ENCODE results near the gene APIP. TPM values are rescaled to one million over a fixed set of nuclear protein-coding genes. Genes with fewer than 3 reads are reported as not detected.

The APIP gene
- total RNA-seq, 1 experiment from 2014 or later: 31.3 TPM

DNA sequence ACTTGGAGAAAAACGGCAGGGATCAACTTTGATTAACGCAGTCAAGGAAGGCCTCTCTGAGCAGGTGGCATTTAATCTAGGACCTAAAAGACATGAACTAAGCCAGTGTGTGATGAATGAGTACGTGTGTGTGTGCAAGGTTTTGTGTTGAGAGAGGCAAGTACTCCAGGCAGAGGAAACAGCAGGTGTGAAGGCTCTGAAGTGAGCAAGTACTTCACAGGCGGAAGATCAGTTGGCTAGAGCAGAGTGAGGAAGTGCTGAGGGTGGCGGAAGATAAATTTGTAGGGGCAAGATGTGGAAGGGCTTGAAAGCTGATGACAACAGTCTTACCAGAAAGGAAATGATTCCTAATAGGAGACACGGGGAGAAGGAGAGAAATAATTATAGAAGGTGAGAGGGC lies 6.8 kb downstream of the APIP start:
- H2BK12ac ChIP-seq (ENCODE audit: insufficient read length, low read depth, low read length): no peak overlapping the region
- no peak overlapping the region for H3K4me3 Mint-ChIP-seq
- no peak overlapping the region for H3K9ac ChIP-seq (ENCODE audit: extremely low read depth, insufficient read length, low read length)
- H3K23me2 ChIP-seq (ENCODE audit: insufficient read length, low read depth, low read length, poor library complexity, severe bottlenecking): no peaks in the 10 kb centered on the region
- no peak for DNase-seq
- no peak overlapping the region for H4K5ac ChIP-seq (ENCODE audit: insufficient read length, low read depth, low read length)
- no CpG with 5 or more reads among the region's 6 CpGs for WGBS (ENCODE audit: extremely low coverage, insufficient read length, low lambda C conversion rate)
- H3K27me3 Mint-ChIP-seq (ENCODE audit: low read depth): no peaks in the 10 kb centered on the region
- no peak overlapping the region for H3K14ac ChIP-seq (ENCODE audit: insufficient read depth, low read length)
- no peak overlapping the region for H2BK5ac ChIP-seq (ENCODE audit: insufficient read length, low read length)
- H2AK5ac ChIP-seq (ENCODE audit: insufficient read length, low read length): no peak overlapping the region
- H3K23ac ChIP-seq (ENCODE audit: insufficient read length, low read depth, low read length): no peak overlapping the region
- peaks cover 2 to 9% of the 10 kb centered on the region in 2 experiments; a peak in 3 of 4 replicates for H3K4me1 Mint-ChIP-seq
- no peaks in the 10 kb centered on the region for H3K27me3 ChIP-seq (ENCODE audit: insufficient read depth, low read length)
- H3K36me3 Mint-ChIP-seq (ENCODE audit: insufficient read depth in 1 of 3, low read depth in 3 of 3): peaks cover 18 to 21% (median 19%) of the 10 kb centered on the region in 3 experiments; a peak in 6 of 7 replicates
- no peak overlapping the region for H3K4ac ChIP-seq (ENCODE audit: low read depth, low read length)
- H3K56ac ChIP-seq (ENCODE audit: insufficient read length, low read depth, low read length): no peak overlapping the region
- no peaks in the 10 kb centered on the region for H4K20me1 ChIP-seq (ENCODE audit: control insufficient read depth, insufficient read depth, insufficient read length)
- no peak overlapping the region for H3T11ph ChIP-seq (ENCODE audit: low read length)
- no peak overlapping the region for H3K4me2 ChIP-seq (ENCODE audit: insufficient read depth, insufficient read length, low read length)
- no peak overlapping the region for H4K91ac ChIP-seq (ENCODE audit: insufficient read length, low read depth, low read length)
- no peak overlapping the region for H2AFZ ChIP-seq (ENCODE audit: low read length)
- no peak overlapping the region for H2BK15ac ChIP-seq (ENCODE audit: low read depth, low read length)
- no peaks in the 10 kb centered on the region for H3K9me3 ChIP-seq (ENCODE audit: control insufficient read depth, low read depth, low read length)
- peaks cover 2% of the 10 kb centered on the region; the same call in 1 of the 2 replicates for H3K79me2 ChIP-seq (ENCODE audit: insufficient read depth, low read length)
- no peak overlapping the region for H3K18ac ChIP-seq (ENCODE audit: insufficient read length, low read depth, low read length)
- TF ChIP-seq, protein P1, sequence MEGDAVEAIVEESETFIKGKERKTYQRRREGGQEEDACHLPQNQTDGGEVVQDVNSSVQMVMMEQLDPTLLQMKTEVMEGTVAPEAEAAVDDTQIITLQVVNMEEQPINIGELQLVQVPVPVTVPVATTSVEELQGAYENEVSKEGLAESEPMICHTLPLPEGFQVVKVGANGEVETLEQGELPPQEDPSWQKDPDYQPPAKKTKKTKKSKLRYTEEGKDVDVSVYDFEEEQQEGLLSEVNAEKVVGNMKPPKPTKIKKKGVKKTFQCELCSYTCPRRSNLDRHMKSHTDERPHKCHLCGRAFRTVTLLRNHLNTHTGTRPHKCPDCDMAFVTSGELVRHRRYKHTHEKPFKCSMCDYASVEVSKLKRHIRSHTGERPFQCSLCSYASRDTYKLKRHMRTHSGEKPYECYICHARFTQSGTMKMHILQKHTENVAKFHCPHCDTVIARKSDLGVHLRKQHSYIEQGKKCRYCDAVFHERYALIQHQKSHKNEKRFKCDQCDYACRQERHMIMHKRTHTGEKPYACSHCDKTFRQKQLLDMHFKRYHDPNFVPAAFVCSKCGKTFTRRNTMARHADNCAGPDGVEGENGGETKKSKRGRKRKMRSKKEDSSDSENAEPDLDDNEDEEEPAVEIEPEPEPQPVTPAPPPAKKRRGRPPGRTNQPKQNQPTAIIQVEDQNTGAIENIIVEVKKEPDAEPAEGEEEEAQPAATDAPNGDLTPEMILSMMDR (conservative IDR thresholded peaks at IDR 0.05): no peak
- no peak overlapping the region for H3K27ac ChIP-seq (ENCODE audit: insufficient read length, low read depth, low read length)
- no peak overlapping the region for H4K8ac ChIP-seq (replicated peaks; ENCODE audit: insufficient read length, low read depth, low read length)
- H2BK120ac ChIP-seq (ENCODE audit: low read depth, low read length, poor library complexity, severe bottlenecking): no peak overlapping the region
- H3K27ac Mint-ChIP-seq: no peak overlapping the region
- H3K4me1 ChIP-seq (ENCODE audit: insufficient read depth, low read length): peaks cover 5% of the 10 kb centered on the region; the same call in 1 of the 2 replicates
- H3K9me3 Mint-ChIP-seq: no peaks in the 10 kb centered on the region; a peak in 1 of 5 replicates
- H3K79me1 ChIP-seq (ENCODE audit: insufficient read depth, low read depth, low read length, poor library complexity, severe bottlenecking): no peaks in the 10 kb centered on the region
- H2BK20ac ChIP-seq (ENCODE audit: low read depth, low read length, poor library complexity, severe bottlenecking): no peak overlapping the region
